Natural killer cell treated with Interleukin-12 subunit alpha and Interleukin-12 subunit beta and Interleukin-15 and Interleukin-18, amount 100 ng/mL, for 72 hours (primary cell): ENCODE results near the gene GAS7. TPM values are rescaled to one million over a fixed set of nuclear protein-coding genes. Genes with fewer than 3 reads are reported as not detected.

ENCODE experiments used
- ATAC-seq, 2 donors: fragments of 150-1000 bp; cut with Tn5 transposase in 1 of 2; sonication (Bioruptor Pico), chemical (Tn5 transposase) in 1 of 2; 2 replicates each; pipeline ENCODE4 v1.10.0; 2021
- DNase-seq: peaks from one replicate; pipeline ENCODE4 v3.0.0; 2022; ENCODE audit warnings: low spot score
- H3K27ac Mint-ChIP-seq, 2 donors: 1 replicate in 1 of 2; 2 replicates in 1 of 2; pipeline ENCODE4 v1.8.0; 2022; ENCODE audit warnings: mixed read lengths in 2 of 2, mild to moderate bottlenecking in 1 of 2, moderate library complexity in 1 of 2
- H3K27me3 Mint-ChIP-seq, 2 donors: 1 replicate in 1 of 2; 2 replicates in 1 of 2; pipeline ENCODE4 v1.8.0; 2022; ENCODE audit warnings: mixed read lengths in 2 of 2
- H3K36me3 Mint-ChIP-seq: one replicate; pipeline ENCODE4 v1.8.0; 2022; ENCODE audit warnings: mixed read lengths
- H3K4me1 Mint-ChIP-seq, 2 donors: 1 replicate in 1 of 2; 2 replicates in 1 of 2; pipeline ENCODE4 v1.8.0; 2022; ENCODE audit warnings: low read depth in 2 of 2, mixed read lengths in 2 of 2, mild to moderate bottlenecking in 1 of 2
- H3K4me3 Mint-ChIP-seq: one replicate; pipeline ENCODE4 v1.8.0; 2022; ENCODE audit warnings: mixed read lengths
- H3K9me3 Mint-ChIP-seq: 2 replicates; pipeline ENCODE4 v1.8.0; 2022; ENCODE audit warnings: mixed read lengths
- total RNA-seq, 2 donors: library from RNA; stranded (reverse); gene quantifications; one replicate each; pipeline ENCODE4 v1.2.3, GENCODE V29; 2022

Gene GAS7
- total RNA-seq, 2 donors from 2014 or later: 4.9 to 5.5 TPM

GRCh38 chr17:9994761-9995160, 203.6 kb downstream of the GAS7 start:
- Mint-ChIP-seq H3K27ac (no peak overlapping the region), H3K4me3 (no peak overlapping the region), H3K9me3 (no peaks in the 10 kb centered on the region), H3K36me3 (no peaks in the 10 kb centered on the region), H3K27me3 (no peaks in the 10 kb centered on the region), H3K4me1 (peaks cover 11 to 17% of the 10 kb centered on the region in 2 donors)
- ATAC-seq (no peak), DNase-seq (no peak)

GRCh38 chr17:9991796-9992195, 206.6 kb downstream of the GAS7 start:
- no peaks in the 10 kb centered on the region for H3K9me3 Mint-ChIP-seq
- no peak for DNase-seq
- H3K27me3 Mint-ChIP-seq: no peaks in the 10 kb centered on the region
- H3K36me3 Mint-ChIP-seq: no peaks in the 10 kb centered on the region
- no peak for ATAC-seq
- H3K27ac Mint-ChIP-seq: no peak overlapping the region
- no peak overlapping the region for H3K4me3 Mint-ChIP-seq
- H3K4me1 Mint-ChIP-seq: peaks cover 19 to 23% of the 10 kb centered on the region in 2 donors

GRCh38 chr17:9991351-9991750, 207.1 kb downstream of the GAS7 start:
- DNase-seq: no peak
- ATAC-seq: no peak
- no peaks in the 10 kb centered on the region for H3K9me3 Mint-ChIP-seq
- no peaks in the 10 kb centered on the region for H3K36me3 Mint-ChIP-seq
- H3K4me3 Mint-ChIP-seq: no peak overlapping the region
- peaks cover 21 to 28% of the 10 kb centered on the region in 2 donors for H3K4me1 Mint-ChIP-seq
- no peaks in the 10 kb centered on the region for H3K27me3 Mint-ChIP-seq
- no peak overlapping the region for H3K27ac Mint-ChIP-seq

GRCh38 chr17:9987779-9988585, 210.4 kb downstream of the GAS7 start:
- H3K36me3 Mint-ChIP-seq: no peaks in the 10 kb centered on the region
- H3K27me3 Mint-ChIP-seq: no peaks in the 10 kb centered on the region
- peak; percentile 52 to 60 for ATAC-seq
- peaks cover 31 to 41% of the 10 kb centered on the region in 2 donors for H3K4me1 Mint-ChIP-seq
- H3K9me3 Mint-ChIP-seq: no peaks in the 10 kb centered on the region
- H3K4me3 Mint-ChIP-seq: no peak overlapping the region
- H3K27ac Mint-ChIP-seq: peak overlapping the region; percentile 14 to 86
- DNase-seq: no peak

GRCh38 chr17:9986754-9987382, 211.5 kb downstream of the GAS7 start:
- no peaks in the 10 kb centered on the region for H3K27me3 Mint-ChIP-seq
- H3K27ac Mint-ChIP-seq: peak overlapping the region; percentile 14 to 36
- no peaks in the 10 kb centered on the region for H3K9me3 Mint-ChIP-seq
- no peak overlapping the region for H3K4me3 Mint-ChIP-seq
- no peak for ATAC-seq
- peaks cover 39 to 48% of the 10 kb centered on the region in 2 donors for H3K4me1 Mint-ChIP-seq
- no peaks in the 10 kb centered on the region for H3K36me3 Mint-ChIP-seq
- DNase-seq: no peak

- Mint-ChIP-seq H3K27me3 (no peaks in the 10 kb centered on the region), H3K4me1 (peaks cover 44 to 58% of the 10 kb centered on the region in 2 donors), H3K27ac (peak overlapping the region in 1 of 2 donors; percentile 36), H3K36me3 (no peaks in the 10 kb centered on the region), H3K4me3 (no peak overlapping the region), H3K9me3 (no peaks in the 10 kb centered on the region)
- no peak for ATAC-seq
- no peak for DNase-seq
Measured at GRCh38 chr17:9985646-9986045, 212.8 kb downstream of the GAS7 start.

- H3K4me1 Mint-ChIP-seq: peaks cover 50 to 61% of the 10 kb centered on the region in 2 donors
Measured at GRCh38 chr17:9984768-9985167, 213.6 kb downstream of the GAS7 start.

GRCh38 chr17:9982159-9982558, 216.2 kb downstream of the GAS7 start:
- DNase-seq: peak; percentile 15
- Mint-ChIP-seq H3K27me3 (no peaks in the 10 kb centered on the region), H3K36me3 (no peaks in the 10 kb centered on the region), H3K9me3 (no peaks in the 10 kb centered on the region), H3K27ac (peak overlapping the region in 1 of 2 donors; percentile 79), H3K4me1 (peaks cover 43 to 52% of the 10 kb centered on the region in 2 donors), H3K4me3 (no peak overlapping the region)
- no peak for ATAC-seq

More at GRCh38 chr17:9984768-9985167, 213.6 kb downstream of the GAS7 start:
- H3K36me3 Mint-ChIP-seq: no peaks in the 10 kb centered on the region
- H3K4me3 Mint-ChIP-seq: no peak overlapping the region
- H3K9me3 Mint-ChIP-seq: no peaks in the 10 kb centered on the region
- H3K27me3 Mint-ChIP-seq: no peaks in the 10 kb centered on the region
- H3K27ac Mint-ChIP-seq: no peak overlapping the region
- DNase-seq (no peak), ATAC-seq (no peak)

GRCh38 chr17:9981344-9981915, 217.0 kb downstream of the GAS7 start:
- H3K4me1 Mint-ChIP-seq: peaks cover 45 to 46% of the 10 kb centered on the region in 2 donors
- H3K27ac Mint-ChIP-seq: peak overlapping the region in 1 of 2 donors; percentile 79
- DNase-seq (peak; percentile 49), ATAC-seq (peak in 1 of 2 donors; percentile 48)
- H3K9me3 Mint-ChIP-seq: no peaks in the 10 kb centered on the region
- no peak overlapping the region for H3K4me3 Mint-ChIP-seq
- no peaks in the 10 kb centered on the region for H3K36me3 Mint-ChIP-seq
- H3K27me3 Mint-ChIP-seq: no peaks in the 10 kb centered on the region

GRCh38 chr17:9979463-9979995, 218.9 kb downstream of the GAS7 start:
- H3K9me3 Mint-ChIP-seq: no peaks in the 10 kb centered on the region
- ATAC-seq: no peak

GRCh38 chr17:9977180-9977575, 221.2 kb downstream of the GAS7 start:
- H3K27ac Mint-ChIP-seq: peak overlapping the region; percentile 1 to 32
- no peaks in the 10 kb centered on the region for H3K27me3 Mint-ChIP-seq
- no peaks in the 10 kb centered on the region for H3K36me3 Mint-ChIP-seq
- peak overlapping the region; percentile 35 for H3K4me3 Mint-ChIP-seq
- ATAC-seq (peak; percentile 80), DNase-seq (no peak)
- H3K9me3 Mint-ChIP-seq: no peaks in the 10 kb centered on the region
- H3K4me1 Mint-ChIP-seq: peaks cover 27% of the 10 kb centered on the region in 2 donors

More at GRCh38 chr17:9979463-9979995, 218.9 kb downstream of the GAS7 start:
- Mint-ChIP-seq H3K27ac (no peak overlapping the region), H3K27me3 (no peaks in the 10 kb centered on the region), H3K4me3 (no peak overlapping the region), H3K4me1 (peaks cover 29 to 33% of the 10 kb centered on the region in 2 donors), H3K36me3 (no peaks in the 10 kb centered on the region)
- peak; percentile 23 for DNase-seq

- H3K27ac Mint-ChIP-seq: peak overlapping the region; percentile 1 to 32
- H3K27me3 Mint-ChIP-seq: no peaks in the 10 kb centered on the region
- peak; percentile 8 to 36 for ATAC-seq
- peak; percentile 44 for DNase-seq
- no peak overlapping the region for H3K4me3 Mint-ChIP-seq
- H3K36me3 Mint-ChIP-seq: no peaks in the 10 kb centered on the region
- H3K9me3 Mint-ChIP-seq: no peaks in the 10 kb centered on the region
- H3K4me1 Mint-ChIP-seq: peaks cover 27 to 29% of the 10 kb centered on the region in 2 donors
Measured at GRCh38 chr17:9976283-9977179, 221.9 kb downstream of the GAS7 start.
